ENCODE data around the gene PLEKHA6.

The PLEKHA6 gene

GRCh38 chr1:204307334-204307883, 52.3 kb downstream of the PLEKHA6 start:
- no peak for DNase-seq

GRCh38 chr1:204306076-204306475, 53.7 kb downstream of the PLEKHA6 start:
- no peak for DNase-seq

GRCh38 chr1:204304067-204304466, 55.7 kb downstream of the PLEKHA6 start:
- no peak for DNase-seq

GRCh38 chr1:204302769-204303168, 57.0 kb downstream of the PLEKHA6 start:
- no peak for DNase-seq

- no peak for DNase-seq
These were observed 58.4 kb downstream of the PLEKHA6 start for GRCh38 chr1:204301171-204301957.

- no peak for DNase-seq
These were observed 59.8 kb downstream of the PLEKHA6 start for GRCh38 chr1:204299814-204300365.

- DNase-seq, result no peak
These were observed 63.2 kb downstream of the PLEKHA6 start for GRCh38 chr1:204296431-204296988.

GRCh38 chr1:204295671-204296070, 64.1 kb downstream of the PLEKHA6 start:
- DNase-seq, result no peak

- DNase-seq, result no peak
These were observed 65.4 kb downstream of the PLEKHA6 start for GRCh38 chr1:204294357-204294756.

GRCh38 chr1:204293605-204294337, 66.0 kb downstream of the PLEKHA6 start:
- DNase-seq, result no peak

GRCh38 chr1:204292740-204293139, 67.0 kb downstream of the PLEKHA6 start:
- DNase-seq, result no peak

GRCh38 chr1:204289280-204289679, 70.4 kb downstream of the PLEKHA6 start:
- DNase-seq, result no peak

GRCh38 chr1:204288021-204288588, 71.6 kb downstream of the PLEKHA6 start:
- DNase-seq, result no peak

- DNase-seq, result no peak
These were observed 72.2 kb downstream of the PLEKHA6 start for GRCh38 chr1:204287466-204287891.

- peak; percentile 3 for DNase-seq
These were observed 72.8 kb downstream of the PLEKHA6 start for GRCh38 chr1:204286831-204287421.

GRCh38 chr1:204286315-204286714, 73.4 kb downstream of the PLEKHA6 start:
- DNase-seq, result no peak

GRCh38 chr1:204285436-204286305, 74.1 kb downstream of the PLEKHA6 start:
- no peak for DNase-seq

- no peak for DNase-seq
These were observed 74.8 kb downstream of the PLEKHA6 start for GRCh38 chr1:204284929-204285328.

- no peak for DNase-seq
These were observed 75.7 kb downstream of the PLEKHA6 start for GRCh38 chr1:204283711-204284651.

GRCh38 chr1:204282761-204283221, 76.9 kb downstream of the PLEKHA6 start:
- DNase-seq, result no peak

All from effector CD8-positive, alpha-beta T cell (primary cell).